Measurements from ENCODE around the gene DGAT2.
"Not testable (repeated sequence)": the region's sequence is repeated elsewhere in the genome, so short reads cannot be mapped to it uniquely, and the experiment has no call there.

Gene DGAT2

DNA sequence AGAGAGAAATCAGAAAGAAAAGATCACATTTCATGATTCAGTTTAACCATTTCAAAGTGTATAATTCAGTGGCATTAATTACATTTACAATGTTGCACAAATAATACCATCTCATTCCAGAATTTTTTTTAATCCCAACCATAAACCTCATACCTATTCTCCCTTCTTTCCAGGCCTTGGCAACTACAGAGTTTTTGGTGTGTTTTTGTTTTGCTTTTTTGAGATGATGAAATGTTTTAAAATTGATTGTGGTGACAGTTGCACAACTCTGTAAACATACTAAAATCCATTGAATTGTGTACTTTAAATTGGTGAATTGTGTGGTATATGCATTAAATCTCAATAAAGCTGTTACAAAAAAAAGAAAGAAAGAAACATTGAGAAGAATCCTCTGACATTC lies 13.6 kb upstream of the DGAT2 start:
- in situ Hi-C loops (cut with HindIII; ENCODE audit: low sequenced_read_pairs), result not testable (repeated sequence)

DNA sequence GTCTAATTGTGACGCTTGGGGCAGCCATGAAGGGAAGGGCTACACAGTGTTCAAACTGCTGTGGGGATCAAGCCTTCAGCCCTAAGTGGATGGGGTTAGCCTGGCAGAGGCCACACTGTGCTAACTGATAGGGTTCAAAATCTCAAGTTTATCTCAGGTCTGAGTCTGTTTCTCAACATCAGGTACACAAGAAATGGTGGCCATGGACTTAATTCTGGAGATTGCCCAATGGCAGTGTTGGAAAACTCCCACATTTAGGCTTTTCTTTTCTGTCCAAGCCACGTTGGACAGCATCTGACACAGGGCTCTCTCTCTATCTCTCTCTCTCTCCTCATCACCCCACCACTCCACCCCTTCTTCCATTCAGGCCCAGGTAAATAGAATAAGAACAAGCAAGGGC lies 10.9 kb upstream of the DGAT2 start:
- in situ Hi-C loops (cut with HindIII; ENCODE audit: low sequenced_read_pairs), result no loop called here

DNA sequence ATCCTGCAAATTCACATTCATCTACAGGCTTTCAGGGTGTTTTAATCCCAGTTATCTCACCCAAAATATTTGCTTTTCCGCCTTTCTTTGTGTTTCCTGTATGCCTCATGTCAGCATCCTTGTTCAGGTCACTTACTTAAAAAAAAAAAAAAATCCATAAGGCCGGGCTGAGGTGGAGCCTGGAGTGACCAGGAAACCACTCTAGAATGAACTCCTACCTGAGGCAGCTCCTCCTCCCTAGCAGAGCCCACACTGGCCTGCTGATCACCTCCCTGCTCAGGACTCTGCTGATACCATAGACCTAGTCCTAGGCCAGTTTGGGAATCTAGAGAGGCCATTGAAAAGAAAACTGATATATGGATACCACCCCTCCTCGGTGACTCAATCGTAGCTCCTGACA lies 8.7 kb upstream of the DGAT2 start:
- in situ Hi-C loops (cut with HindIII; ENCODE audit: low sequenced_read_pairs), result no loop called here

DNA sequence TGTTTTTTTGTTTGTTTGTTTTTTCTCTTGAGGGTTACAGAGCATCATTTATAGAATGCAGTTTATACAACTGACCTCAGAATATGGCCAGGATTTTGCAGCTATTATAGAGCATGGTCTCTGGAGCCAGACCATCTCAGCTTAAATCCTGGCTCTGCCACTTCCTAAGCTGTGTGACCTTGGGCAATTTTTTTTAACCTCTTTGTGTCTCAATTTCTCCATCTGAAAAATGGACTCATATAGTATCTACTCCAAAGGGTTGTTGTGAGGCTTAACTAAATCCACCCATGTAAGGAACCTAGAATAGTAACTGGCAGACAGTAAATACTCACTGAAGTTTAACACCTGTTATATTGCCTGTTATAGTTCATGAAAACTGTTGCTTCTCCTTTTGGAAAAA lies 8.3 kb upstream of the DGAT2 start:
- in situ Hi-C loops (cut with HindIII; ENCODE audit: low sequenced_read_pairs), result no loop called here

DNA sequence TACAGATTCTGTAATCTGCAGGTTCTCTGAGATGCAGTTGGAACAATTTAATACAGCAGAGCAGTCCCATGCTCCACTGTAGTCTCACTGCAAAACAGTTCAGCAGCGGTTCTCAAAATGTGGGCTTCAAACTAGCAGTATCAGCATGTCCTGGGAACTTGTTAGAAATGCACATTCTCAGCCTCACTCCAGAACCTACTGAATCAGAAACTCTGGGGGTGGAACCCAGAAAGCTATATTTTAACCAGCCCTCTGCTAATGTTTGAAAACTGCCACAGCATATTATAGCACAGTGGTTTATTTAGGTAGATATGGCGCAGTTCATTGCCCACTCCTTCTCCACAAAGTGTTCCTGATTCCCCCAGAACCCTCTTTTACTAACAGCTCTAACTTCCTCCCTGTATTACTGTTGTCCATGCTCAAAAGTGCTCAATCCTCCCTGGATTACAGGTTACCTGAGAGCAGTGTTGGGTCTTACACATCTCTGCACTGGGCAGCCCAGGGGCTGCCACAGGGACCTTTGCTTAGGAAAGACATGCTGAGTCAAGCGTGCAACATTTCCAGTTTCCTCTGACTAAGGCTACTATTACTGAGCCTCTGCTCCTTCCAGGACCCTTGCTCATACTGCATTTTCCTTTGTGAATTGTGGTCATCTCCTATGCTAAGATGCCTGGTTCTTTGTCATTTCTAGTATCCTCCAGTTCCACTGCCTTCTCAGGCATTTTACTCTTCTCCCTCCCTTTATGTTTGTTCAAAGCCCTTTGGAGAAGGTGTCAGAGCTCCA lies 7.7 kb upstream of the DGAT2 start:
- in situ Hi-C loops (cut with HindIII; ENCODE audit: low sequenced_read_pairs), result no loop called here

DNA sequence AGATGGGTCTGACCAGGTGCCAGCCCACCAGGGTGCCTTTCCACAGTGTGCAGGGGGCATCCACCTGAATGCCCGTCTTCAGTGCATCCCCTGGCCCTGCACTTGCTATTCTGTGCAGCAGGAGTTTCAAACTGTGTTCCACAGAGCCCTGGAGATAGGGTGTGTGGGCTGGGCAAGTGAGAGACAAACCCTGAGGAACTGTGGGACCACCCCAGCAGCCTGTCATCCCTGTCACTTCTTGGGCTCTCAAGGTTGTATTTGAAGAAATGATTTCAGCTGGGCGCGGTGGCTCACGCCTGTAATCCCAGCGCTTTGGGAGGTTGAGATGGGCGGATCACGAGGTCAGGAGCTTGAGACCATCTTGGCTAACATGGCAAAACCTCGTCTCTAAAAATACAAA lies 6.4 kb upstream of the DGAT2 start:
- in situ Hi-C loops (cut with HindIII; ENCODE audit: low sequenced_read_pairs), result no loop called here

DNA sequence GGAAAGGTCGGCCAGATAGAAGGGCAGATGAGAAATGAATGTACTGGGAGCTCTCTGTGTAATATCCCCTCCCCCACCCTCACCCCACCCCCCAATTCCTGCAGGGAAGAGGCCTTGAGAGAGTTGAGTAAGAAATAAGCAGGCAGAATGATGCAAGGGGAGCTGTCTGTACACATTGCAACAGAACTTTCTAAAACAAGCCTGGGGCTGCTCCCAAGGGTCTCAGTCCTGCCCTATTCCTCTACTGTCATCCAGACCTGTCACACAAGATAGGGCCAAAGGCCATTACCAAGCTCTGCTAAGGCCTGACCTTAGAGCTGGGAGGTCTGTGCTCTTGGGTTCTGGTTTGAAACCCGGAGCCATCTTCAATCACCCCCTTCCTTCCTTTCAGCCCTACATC lies 5.7 kb upstream of the DGAT2 start:
- in situ Hi-C loops (cut with HindIII; ENCODE audit: low sequenced_read_pairs), result no loop called here

DNA sequence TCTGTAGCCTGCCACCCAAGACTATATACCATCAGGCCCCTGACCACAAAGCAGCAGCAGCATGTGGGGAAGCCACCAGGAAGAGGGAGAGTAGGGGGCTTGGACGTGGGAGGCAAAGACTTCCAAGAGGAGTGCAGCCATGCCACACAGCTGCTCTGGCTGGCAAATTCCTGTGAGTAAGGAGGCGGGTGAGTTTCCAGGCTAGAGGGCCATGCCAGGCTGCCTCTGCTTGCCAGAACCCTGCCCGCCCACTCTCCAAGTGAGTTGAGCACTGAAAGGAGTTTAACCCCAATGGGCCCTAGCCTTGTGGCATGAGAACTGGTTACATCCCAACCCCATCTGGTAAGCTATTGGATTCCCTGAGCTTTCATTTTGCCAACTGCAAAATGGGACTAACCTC lies 4.7 kb upstream of the DGAT2 start:
- in situ Hi-C loops (cut with HindIII; ENCODE audit: low sequenced_read_pairs), result no loop called here

DNA sequence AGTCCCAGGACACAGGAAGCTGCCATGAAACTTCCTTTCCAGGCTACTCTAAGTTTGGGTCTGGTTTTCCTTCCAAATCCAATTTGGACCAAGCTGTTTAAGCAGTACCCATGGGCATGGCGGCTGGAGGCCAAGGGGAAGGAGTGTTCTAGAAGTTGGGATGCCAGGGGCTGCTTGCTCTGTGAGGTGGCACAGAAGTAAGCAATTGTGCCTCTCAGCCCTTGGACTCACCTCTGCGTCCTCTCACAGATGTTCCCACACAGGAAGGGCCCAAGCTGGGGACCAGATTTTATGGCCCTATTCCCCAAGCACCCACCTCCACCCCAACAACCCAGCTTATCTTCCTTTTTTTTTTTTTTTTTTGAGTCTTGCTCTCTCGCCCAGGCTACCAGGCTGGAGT lies 3.5 kb upstream of the DGAT2 start:
- in situ Hi-C loops (cut with HindIII; ENCODE audit: low sequenced_read_pairs), result no loop called here

DNA sequence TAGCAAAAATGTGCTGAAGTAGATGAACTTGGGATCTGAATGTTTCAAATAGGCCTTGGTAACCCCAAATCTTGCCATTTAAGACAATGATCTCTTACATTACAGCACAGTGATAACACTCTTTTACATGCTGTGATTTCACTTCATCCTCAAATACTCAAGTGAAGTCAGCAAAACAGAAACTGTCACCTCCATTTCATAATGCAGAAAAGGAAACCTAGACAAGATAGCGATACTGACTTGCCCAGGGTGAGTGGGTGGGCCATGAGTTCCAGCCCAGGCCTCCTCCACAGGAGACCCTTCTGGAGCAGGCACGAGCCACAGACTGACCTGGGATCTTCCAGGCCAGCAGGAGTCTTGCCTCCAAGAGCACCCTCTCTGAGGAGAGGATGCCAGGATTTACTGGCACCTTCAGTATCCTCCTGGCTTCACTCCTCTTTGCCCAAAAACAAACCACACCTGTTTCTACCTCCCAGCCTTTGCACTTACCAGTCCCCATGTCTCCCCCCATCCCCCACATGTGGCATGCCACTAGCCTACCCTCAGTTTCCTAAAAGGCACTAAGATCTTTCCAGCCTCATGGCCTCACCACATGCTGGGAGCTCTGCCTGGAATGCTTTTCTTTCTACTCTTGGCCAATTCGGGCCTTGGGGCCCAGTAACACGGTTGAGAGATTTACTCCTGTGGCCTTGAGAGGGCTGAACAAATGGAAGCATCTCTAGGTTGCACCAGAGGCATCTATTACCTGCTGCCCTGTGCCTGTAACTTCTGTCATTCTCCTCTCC lies 1.9 kb upstream of the DGAT2 start:
- in situ Hi-C loops (cut with HindIII; ENCODE audit: low sequenced_read_pairs), result no loop called here

DNA sequence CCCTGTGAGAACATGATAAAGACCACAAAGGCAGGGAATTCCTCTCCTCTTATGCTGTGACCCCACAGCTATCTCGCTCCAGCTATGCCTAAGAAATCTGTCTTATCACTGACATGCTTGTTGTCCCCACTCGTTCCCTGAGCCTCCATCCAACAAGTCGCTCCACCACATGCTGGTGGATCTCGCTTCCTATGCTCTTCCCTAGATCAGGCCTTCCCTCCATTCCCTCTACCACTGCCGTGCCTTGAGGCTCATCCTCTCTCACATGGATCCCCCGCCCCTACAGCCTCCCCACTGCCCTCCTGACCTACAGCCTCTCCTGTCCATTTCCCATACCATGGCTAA lies 1.4 kb upstream of the DGAT2 start:
- in situ Hi-C loops (cut with HindIII; ENCODE audit: low sequenced_read_pairs), result no loop called here

DNA sequence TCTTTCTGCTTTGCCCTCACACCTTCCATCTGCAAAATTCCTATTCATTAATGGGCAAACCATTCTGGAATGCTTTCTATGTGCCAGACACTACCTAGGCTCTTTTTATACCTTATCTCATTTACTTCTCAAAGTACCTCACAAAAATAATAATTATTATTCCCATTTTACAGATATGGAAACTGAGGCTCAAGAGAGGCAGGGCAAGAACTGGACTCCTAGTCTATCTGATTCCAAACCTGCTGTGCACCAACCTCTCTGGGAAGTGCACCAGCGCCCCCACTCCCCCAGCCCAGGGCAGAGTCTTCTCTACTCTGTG lies 826 bp upstream of the DGAT2 start:
- in situ Hi-C loops (cut with HindIII; ENCODE audit: low sequenced_read_pairs), result no loop called here

DNA sequence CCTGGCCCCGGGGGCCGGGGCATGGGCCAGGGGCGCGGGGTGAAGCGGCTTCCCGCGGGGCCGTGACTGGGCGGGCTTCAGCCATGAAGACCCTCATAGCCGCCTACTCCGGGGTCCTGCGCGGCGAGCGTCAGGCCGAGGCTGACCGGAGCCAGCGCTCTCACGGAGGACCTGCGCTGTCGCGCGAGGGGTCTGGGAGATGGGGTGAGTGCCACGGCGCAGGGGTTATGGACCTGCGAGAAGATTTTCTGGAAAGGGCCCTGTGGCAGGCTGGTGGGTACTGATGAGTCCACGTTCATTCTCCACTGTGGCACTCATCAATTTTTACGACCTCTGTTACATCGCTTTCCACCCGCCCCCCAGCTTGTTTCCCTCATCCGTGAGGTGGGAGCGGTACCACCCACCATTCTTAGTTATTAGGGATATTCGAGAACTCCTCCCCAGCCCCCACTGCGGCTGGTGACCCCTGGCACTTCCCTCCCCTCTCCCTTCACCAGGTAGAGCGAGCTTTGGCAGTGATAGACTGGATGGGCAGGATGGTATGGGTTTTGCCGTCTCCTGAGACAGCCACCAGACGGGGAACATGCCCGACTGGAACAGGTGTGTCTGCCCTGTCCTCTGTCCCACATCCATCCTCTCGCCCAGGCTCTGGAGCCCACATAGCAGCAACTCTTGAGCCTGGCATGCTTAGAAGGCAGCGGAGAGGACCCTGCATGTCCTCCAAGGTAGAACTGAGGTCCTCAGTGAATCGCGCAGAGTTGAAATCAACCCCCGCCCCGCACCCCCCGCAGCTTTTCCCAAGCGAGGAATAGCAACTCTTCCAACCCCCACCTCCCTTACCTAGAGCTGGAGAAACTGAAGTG lies 562 bp downstream of the DGAT2 start:
- in situ Hi-C loops (cut with HindIII; ENCODE audit: low sequenced_read_pairs), result no loop called here

DNA sequence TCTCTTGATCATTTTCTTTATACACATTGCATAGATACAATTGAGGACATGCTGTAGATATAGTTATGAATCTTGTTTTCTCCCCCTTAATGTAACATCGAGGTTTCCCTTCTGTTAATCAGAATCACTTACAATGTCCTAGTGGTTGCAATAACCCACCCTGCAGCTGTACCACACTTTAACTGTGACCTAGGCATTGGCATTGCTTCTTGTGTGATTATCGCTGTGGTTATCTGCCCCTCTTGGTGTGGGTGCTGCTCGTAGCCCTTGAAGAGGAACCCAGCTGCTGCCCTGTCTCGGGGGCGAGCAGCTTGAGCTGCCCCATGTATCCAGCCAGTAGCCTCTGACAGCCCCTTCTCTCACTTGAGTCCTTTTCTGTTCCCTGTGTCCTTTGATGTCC lies 1.5 kb downstream of the DGAT2 start:
- in situ Hi-C loops (cut with HindIII; ENCODE audit: low sequenced_read_pairs), result no loop called here

DNA sequence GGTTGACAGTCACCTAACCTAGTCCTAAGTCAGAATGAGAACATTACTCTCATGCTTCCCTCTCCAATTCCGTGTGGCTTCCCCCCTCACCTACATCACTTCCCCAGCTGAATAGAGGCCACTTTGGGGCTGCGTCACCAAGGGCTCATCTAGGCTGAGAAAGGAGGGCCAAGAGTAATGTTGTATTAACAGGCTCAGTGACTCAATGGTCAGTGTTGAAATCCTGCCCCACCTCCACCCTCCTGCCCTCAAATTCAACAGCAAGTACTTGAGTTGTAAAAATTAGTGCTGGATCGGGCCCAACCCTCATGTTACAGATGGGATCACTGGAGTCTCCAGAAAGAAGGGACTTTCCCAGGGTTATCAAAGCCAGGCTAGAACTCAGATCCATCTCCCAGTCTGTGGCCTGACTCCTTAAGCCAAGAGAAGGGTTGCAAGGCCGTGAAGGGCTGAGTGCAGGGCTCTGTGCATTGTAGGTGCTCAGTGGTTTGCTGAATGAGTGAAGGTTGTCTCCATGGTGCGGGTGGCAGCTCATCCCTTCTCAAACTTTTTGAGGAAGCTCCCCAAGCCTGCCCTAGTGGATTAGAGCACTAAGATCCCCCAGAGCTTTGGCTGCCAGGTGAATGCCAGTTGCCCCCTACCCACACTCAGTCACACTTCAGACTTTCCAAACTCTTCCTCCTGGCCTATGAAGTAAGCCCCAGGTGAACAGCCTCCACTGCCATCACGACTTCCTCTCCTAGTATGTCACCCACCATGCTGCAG lies 3.2 kb downstream of the DGAT2 start:
- in situ Hi-C loops (cut with HindIII; ENCODE audit: low sequenced_read_pairs), result no loop called here

DNA sequence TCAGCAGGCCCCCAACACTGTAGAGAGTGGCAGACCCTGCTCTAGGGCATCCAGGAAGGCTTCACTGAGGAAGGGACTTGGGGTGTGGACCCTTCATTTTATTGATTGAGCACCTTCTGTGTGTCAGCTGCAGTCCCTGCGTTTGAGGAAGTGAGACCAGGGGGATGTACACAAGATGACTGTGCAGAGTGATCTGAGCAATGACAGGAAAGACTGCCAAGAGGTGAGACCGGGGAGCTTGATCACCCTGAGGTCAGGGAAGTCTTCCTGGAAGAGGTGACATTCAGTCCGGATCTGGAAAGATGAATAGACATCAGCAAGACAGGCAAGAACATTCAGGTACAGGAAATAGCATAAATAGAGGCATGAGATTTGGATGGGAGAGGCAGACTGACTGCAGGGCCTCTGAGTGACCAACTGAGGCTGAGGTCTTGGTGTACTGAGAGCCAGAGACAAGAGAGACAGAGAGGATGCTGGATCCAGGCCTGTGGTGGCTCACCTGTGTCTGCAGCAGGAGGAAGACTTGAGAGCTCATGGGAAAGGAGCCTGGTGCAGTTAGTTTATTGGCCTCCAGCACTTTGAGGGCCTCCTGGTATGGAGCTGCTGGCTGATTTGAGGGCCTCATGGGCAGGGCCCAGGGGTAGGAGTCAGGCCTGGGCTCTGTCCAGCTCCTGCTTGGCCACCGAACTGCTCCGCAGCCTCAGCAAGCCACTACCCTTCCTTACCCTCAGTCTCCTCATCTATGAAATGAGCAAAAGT lies 5.2 kb downstream of the DGAT2 start:
- in situ Hi-C loops (cut with HindIII; ENCODE audit: low sequenced_read_pairs), result no loop called here

DNA sequence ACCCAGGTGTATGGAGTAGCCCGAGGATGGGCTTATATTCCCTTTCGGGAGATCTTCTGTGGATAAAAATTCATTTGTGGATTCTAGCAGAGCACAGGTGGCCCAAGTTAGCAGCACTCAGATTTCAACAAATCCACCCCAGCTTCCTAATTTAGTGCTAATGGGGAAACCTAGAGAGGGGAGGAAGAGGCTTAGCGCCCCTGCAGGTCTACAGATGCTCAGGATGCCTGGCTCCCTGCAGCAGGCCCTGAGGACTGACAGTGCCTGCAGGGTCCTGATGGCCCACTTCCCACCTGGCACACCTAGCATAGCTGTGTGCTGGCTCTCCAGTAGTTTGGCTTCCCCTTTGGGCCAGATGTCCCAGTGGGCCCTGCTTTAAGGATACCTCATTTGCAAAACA lies 6.5 kb downstream of the DGAT2 start:
- in situ Hi-C loops (cut with HindIII; ENCODE audit: low sequenced_read_pairs), result no loop called here

DNA sequence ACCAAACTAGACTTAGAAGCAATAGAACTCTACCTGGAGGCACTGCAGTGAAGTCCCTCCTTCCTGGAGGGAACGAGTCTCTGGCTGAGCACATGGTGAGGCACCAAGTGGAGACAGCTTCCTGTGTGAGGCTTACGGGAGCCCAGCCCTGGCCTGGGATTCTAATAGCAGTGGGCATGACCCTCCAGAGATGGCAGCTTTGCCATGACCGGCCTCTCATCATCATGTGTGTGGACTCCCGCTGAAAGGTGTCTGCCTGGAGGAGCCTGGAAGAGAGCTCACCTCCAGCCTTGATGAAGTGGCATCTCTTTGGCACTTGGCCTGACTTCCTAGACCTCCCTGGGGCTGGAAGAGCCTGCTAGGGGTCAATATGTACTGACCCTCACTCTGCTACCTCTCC lies 8.0 kb downstream of the DGAT2 start:
- in situ Hi-C loops (cut with HindIII; ENCODE audit: low sequenced_read_pairs), result no loop called here

DNA sequence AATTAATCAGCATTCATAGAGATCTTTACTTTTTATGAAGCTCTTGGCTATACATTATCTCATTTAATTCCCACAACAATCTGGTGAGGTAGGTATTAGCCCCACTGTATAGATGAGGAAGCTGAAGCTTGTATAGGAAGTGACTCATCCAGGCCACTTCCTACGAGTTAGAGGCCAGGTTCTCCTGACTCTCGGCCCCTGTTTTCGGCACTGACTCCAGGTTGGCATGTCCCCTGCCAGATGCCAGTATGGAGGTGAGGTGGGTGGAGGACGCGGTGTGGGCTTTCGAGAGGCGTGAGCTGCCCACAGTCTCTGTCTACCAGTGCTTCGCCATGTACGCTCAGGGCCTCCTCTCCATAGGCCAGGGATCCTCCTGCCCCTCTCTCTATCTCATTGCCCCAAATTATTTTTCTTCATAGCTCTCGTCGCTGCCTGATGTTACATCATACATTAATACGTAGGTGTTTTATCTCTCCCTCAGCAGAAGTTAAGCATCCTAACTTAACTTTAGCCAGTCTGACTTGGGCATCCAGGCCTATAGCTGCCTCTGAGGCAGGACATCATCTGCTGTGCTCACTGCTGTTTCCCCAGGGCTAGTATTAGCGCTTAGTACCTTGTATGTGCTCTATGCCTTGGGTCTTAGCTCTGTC lies 9.0 kb downstream of the DGAT2 start:
- in situ Hi-C loops (cut with HindIII; ENCODE audit: low sequenced_read_pairs), result no loop called here

DNA sequence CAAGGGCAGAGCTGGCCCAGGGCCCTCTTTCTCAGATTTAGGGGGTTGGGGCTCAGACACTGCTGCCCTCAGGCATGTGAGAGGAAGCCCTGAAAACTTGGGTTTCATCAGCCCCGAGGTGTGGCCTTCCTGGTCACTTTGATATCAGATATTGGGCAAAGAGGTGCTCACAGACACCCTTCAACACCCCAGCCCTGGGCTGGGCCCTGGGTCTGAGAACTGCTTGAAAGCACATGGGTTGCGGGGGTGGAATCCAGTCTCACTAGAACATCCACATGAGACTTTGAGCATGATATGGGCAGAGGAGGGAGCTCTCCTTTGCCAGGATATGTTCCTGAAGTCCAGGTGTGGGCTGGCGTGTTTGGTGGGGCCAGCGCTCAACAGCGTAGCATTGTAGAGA lies 10.4 kb downstream of the DGAT2 start:
- in situ Hi-C loops (cut with HindIII; ENCODE audit: low sequenced_read_pairs), result no loop called here

All from endothelial cell of hepatic sinusoid (primary cell).